RWPE2 (cell line): Measurements from ENCODE around the gene HTT.
"Not testable (repeated sequence)": the region's sequence is repeated elsewhere in the genome, so short reads cannot be mapped to it uniquely, and the experiment has no call there.

ENCODE experiments used
- ATAC-seq: fragments of 200-7000 bp; cut with Tn5 transposase; 3 replicates; pipeline ENCODE4 v1.9.1; 2021; ENCODE audit warnings: low read depth
- DNase-seq: peaks from one replicate; pipeline ENCODE4 v3.0.0-alpha.2; 2020; ENCODE audit warnings: low spot score
- H3K27ac ChIP-seq: fragments of 450-650 bp; 2 replicates; pipeline ENCODE4 v1.5.1; 2017; ENCODE audit warnings: mild to moderate bottlenecking; ENCODE audit not compliant: poor library complexity, severe bottlenecking
- H3K27me3 ChIP-seq: fragments of 250-450 bp; sonication (Bioruptor Pico); 2 replicates; pipeline ENCODE4 v1.5.1; 2021; ENCODE audit warnings: mild to moderate bottlenecking, moderate library complexity; ENCODE audit not compliant: insufficient read depth, poor library complexity, severe bottlenecking
- H3K36me3 ChIP-seq: fragments of 250-450 bp; sonication (Bioruptor Pico); 2 replicates; pipeline ENCODE4 v1.5.1; 2020; ENCODE audit warnings: low read depth, mild to moderate bottlenecking, moderate library complexity
- H3K4me1 ChIP-seq: fragments of 250-450 bp; sonication (Bioruptor Pico); 2 replicates; pipeline ENCODE4 v1.5.1; 2021; ENCODE audit warnings: mild to moderate bottlenecking, moderate library complexity; ENCODE audit not compliant: insufficient read depth, poor library complexity, severe bottlenecking
- H3K4me3 ChIP-seq: fragments of 250-450 bp; sonication (Bioruptor Pico); 2 replicates; pipeline ENCODE4 v1.5.1; 2021; ENCODE audit warnings: mild to moderate bottlenecking, moderate library complexity; ENCODE audit not compliant: severe bottlenecking
- H3K9me3 ChIP-seq: fragments of 250-450 bp; sonication (Bioruptor Pico); 2 replicates; pipeline ENCODE4 v1.5.1; 2021; ENCODE audit warnings: mild to moderate bottlenecking, moderate library complexity; ENCODE audit not compliant: severe bottlenecking
- CTCF ChIP-seq: fragments of 450-650 bp; IDR thresholded peaks from one replicate; pipeline ENCODE4 v1.5.1; 2017; ENCODE audit warnings: mild to moderate bottlenecking, moderate library complexity; ENCODE audit not compliant: poor library complexity, severe bottlenecking

The HTT gene

GRCh38 chr4:3158841-3159240 lies 84.4 kb downstream of the HTT start:
- H3K27ac ChIP-seq = no peak overlapping the region
- no peak for TF ChIP-seq CTCF
- H3K9me3 ChIP-seq = peaks cover 2% of the 10 kb centered on the region
- ATAC-seq (no peak), DNase-seq (no peak)
- H3K27me3 ChIP-seq = no peaks in the 10 kb centered on the region
- H3K36me3 ChIP-seq = peaks cover 76% of the 10 kb centered on the region
- no peaks in the 10 kb centered on the region for H3K4me1 ChIP-seq
- H3K4me3 ChIP-seq = no peak overlapping the region

GRCh38 chr4:3160438-3160837 lies 86.0 kb downstream of the HTT start:
- Histone ChIP-seq H3K27me3 (no peaks in the 10 kb centered on the region), H3K9me3 (peaks cover 2% of the 10 kb centered on the region), H3K36me3 (peaks cover 62% of the 10 kb centered on the region), H3K4me1 (no peaks in the 10 kb centered on the region), H3K4me3 (no peak overlapping the region), H3K27ac (no peak overlapping the region)
- DNase-seq (no peak), ATAC-seq (no peak)
- no peak for TF ChIP-seq CTCF

GRCh38 chr4:3161044-3161443 lies 86.6 kb downstream of the HTT start:
- not testable (repeated sequence) for H3K4me1 ChIP-seq, H3K9me3 ChIP-seq, H3K27ac ChIP-seq, H3K4me3 ChIP-seq, H3K27me3 ChIP-seq, ATAC-seq, DNase-seq
- H3K36me3 ChIP-seq = peaks cover 61% of the 10 kb centered on the region

GRCh38 chr4:3166434-3166833 lies 92.0 kb downstream of the HTT start:
- not testable (repeated sequence) for ATAC-seq, H3K4me3 ChIP-seq, H3K9me3 ChIP-seq, H3K27ac ChIP-seq, H3K27me3 ChIP-seq, H3K4me1 ChIP-seq, DNase-seq
- peaks cover 22% of the 10 kb centered on the region for H3K36me3 ChIP-seq

- no peak overlapping the region for H3K27ac ChIP-seq
- H3K4me3 ChIP-seq = no peak overlapping the region
- ATAC-seq = no peak
- TF ChIP-seq CTCF = no peak
- no peak for DNase-seq
- H3K36me3 ChIP-seq = peaks cover 18% of the 10 kb centered on the region; the same call in 1 of the 2 replicates
- no peaks in the 10 kb centered on the region for H3K4me1 ChIP-seq
- H3K9me3 ChIP-seq = no peaks in the 10 kb centered on the region
- H3K27me3 ChIP-seq = no peaks in the 10 kb centered on the region
Measured at GRCh38 chr4:3168029-3168428, 93.5 kb downstream of the HTT start.

GRCh38 chr4:3174371-3175338 lies 100.2 kb downstream of the HTT start:
- TF ChIP-seq CTCF = no peak
- peaks cover 57% of the 10 kb centered on the region for H3K36me3 ChIP-seq
- DNase-seq (no peak), ATAC-seq (no peak)
- no peak overlapping the region for H3K4me3 ChIP-seq
- no peaks in the 10 kb centered on the region for H3K4me1 ChIP-seq
- H3K27ac ChIP-seq = no peak overlapping the region
- no peaks in the 10 kb centered on the region for H3K9me3 ChIP-seq
- H3K27me3 ChIP-seq = no peaks in the 10 kb centered on the region
